ENCODE measurements around the gene RTL5.
"Not testable (repeated sequence)": the region's sequence is repeated elsewhere in the genome, so short reads cannot be mapped to it uniquely, and the experiment has no call there.

RTL5 gene

DNA sequence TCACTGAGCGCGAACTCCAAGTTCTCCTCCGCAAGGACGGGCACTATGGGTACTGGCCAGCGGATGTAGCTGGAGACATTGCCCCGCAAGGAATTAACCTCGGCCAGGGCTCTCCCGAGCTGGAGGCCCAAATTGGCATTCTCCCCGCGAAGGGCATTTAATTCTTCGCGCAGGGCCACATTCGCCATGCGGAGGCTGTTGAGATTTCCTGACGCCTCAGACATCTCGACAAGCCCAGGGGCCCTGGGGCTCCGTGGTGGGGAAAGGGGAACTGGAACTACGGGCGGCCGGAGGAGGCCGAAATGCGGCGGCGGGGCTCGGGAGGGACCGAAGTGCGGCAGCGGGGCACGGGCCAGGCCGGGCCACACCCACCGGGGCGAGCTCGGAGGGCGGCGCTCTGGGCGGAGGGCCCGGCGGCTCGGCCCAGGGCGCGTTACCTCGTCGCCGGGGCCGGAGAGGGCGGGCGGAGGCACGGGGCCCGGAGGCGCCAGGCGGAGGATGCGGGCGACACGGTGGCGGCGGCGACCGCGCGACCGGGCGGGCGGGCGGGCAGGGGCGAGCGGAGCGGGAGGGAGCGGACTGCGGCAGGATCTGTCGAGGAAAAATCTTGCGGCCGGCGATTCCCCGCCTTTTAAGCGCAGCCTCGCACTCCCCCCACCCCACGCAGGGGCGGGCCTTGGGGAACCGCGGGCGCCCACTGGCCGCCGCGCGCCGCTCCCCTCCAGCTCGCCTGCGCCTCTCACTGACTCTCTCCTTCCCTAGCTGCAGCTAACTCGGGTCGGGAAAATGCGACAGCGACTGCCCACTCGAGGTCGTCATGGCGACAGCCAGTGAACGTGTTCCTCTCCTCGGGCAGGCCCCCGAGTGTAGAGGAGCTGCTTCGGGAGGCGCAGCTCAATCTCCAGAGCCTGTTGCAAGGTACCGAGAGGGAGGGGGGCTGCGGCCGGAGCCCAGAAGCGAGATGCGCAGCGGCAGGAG is at the start of gene RTL5:
RTL5 (minus strand) TSS at position 599 of the 978 bp plus-strand sequence.
- DNase-seq = no peak

DNA sequence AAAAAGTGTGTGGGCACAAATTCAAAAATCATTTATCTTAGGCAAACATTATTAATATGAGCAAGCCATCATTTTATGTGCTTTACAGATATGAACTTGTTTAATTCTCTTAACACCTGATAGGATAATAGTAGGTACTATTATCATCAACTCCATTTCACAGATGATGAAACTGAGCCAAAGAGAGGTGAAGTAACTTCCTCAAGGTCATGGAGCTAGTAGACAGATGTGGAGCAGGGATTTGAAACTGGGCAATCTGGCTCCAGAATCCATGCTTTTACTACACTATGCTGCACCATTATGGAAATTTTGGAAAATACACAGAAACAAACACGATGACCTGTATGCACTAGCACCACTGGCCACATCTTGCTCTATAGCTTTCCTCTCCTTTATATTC is 48.8 kb upstream of the RTL5 start:
- no peak for DNase-seq

DNA sequence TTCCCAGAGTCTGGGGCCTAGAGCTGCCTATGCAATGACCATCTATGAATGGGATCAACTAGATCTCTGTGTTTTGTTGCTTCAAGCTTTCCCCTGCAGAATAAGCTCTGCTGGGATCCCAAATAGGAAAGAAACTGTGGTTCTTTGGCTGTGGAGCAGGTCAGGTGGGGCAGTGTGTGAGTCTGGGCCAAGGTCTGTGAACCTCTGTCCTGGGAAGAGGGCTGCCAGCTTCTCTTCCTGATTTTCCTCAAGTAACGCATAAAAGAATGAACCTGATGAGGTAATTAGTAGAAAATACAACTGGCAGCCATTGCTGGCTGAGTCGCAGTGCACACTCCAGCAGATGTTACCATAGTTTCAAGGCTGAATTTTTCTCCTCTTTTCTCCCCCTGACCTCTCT is 45.3 kb upstream of the RTL5 start:
- DNase-seq = no peak

DNA sequence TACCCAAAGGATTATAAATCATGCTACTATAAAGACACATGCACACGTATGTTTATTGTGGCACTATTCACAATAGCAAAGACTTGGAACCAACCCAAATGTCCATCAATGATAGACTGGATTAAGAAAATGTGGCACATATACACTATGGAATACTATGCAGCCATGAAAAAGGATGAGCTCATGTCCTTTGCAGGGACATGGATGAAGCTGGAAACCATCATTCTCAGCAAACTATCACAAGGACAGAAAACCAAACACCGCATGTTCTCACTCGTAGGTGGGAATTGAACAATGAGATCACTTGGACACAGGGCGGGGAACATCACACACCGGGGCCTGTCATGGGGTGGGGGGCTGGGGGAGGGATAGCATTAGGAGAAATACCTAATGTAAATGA is 44.6 kb upstream of the RTL5 start:
- DNase-seq = not testable (repeated sequence)

DNA sequence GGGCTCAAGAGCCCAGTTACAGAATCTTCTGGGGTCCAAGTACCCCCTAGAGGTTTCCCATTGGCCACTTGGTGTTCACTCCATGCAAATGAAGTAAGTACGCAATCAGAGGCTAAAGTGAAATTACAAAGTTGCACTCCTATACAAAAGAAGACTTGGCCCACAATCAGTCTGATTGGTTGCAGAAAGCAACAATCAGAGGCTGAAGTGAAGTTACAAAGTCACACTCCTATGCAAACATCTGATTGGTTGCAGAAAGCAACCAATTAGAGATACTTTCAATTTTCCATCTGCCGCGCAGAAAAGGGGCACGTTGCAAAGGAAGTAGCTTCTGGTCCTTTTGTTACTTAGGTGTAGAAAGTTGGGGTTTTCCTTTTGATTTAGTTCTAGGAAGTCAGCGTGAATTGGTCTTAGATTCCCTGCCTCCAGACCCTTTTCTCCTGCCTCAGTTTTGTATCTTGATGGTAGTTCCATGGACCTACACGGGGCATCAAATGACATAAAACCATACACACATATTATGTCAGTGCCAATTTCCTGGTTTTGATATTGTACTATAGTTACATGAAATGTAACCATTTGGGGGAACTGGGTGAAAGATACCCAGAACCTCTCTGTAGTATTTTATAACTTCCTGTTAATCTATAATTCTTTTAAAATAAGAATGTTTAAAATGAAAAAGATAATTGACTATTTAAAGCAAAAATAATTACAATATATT is 37.5 kb upstream of the RTL5 start:
- peak; percentile 67 for DNase-seq

DNA sequence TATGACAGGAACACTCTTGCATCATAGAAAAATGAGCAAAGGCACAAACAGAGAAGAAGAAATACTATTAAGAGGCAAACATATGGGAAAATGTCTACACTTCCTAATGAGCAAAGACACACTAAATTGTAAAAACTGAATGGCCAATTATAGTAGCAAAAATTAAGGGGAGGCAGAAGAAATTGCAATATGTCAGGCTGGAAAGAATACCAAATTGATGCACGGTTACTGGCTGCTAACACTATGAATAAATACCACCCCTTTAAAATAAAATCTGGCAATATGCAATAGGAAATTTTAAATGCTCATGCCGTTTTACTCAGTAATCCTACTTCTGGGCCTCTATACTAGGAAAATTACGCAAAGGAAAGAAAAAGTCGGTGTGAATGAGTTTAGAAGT is 33.8 kb upstream of the RTL5 start:
- DNase-seq = no peak

DNA sequence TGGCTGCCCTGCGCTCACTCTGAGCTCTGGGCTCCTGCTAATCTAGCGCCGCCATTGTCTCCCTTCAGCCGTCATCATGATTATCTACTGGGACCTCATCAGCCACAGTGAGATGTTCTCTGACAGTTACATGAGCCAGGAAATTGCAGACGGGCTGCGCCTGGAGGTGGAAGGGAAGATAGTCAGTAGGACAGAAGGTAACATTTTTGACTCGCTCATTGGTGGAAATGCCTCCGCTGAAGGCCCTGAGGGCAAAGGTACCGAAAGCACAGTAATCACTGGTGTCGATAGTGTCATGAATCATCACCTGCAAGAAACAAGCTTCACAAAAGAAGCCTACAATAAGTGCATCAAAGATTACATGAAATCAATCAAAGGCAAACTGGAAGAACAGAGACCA is 28.1 kb upstream of the RTL5 start:
- no peak for DNase-seq

DNA sequence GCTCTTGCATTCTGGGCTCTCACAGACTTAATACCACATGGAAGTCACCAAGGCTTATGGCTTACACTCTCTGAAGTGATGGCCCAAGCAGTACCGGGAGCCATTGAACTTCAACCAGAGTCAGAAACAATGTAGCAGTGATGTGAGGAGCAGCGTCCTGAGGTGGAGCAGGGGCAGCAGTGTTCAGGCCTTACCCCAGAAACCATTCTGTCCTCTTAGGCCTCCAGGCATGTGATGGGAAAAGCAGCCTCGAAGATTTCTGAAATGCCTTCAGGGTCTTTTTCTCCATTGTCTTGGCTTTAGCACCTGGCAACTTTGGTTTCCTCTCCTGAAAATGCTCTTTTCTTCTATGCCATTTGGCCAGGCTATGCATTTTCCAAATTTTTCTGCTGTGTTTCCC is 27.1 kb upstream of the RTL5 start:
- no peak for DNase-seq

DNA sequence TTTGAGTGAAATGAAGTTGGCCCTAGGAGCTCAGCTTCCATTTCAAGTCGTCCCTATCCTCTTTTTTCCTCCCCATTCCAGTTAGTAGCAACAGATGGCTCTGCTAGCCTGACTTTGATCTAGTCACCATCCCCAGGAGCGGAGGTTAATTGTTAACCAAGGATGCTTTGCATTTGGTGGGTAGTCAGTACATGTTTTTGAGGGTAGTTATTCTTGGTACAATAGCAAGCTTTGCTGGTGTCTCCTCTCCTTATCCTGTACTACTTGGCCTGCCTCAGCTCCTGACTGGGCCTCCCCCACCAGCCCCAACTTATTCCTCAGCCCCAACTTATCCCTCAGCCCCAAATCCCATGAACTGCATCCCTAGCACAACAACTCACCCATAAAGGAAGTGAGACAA is 14.8 kb upstream of the RTL5 start:
- DNase-seq = no peak

DNA sequence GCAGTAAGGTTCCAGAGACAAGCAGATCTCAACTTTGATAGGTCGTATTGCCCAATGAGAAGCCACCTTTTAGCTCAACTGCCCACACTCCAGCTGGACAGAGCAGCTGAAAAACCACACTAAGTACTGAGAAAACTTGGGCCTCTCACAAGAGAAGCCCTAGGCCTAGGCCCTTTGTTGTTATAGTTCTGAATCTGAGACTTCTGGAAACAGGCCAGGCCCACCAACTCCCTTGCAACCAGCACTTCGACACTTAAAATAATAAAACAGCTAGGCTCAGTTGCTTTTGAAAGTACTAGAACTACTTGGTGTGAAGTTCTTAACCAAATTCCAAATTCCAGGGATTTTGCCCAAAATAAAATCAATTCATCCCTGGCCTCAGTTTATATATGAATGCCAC is 13.5 kb upstream of the RTL5 start:
- DNase-seq = no peak

DNA sequence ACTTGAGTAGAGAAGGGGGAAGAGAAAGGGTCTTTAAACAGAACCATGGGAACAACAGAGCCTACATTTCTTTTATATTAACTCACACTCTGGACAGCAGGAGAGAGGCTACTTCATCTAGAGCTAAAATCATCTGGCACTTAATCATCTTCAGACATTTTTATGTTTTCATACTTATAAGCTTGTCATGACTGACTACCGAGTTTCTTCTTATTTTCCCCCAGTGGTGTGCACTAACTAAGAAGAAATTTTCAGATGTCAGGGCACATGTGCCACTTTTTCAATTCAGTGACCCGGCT is 11.8 kb upstream of the RTL5 start:
- no peak for DNase-seq

DNA sequence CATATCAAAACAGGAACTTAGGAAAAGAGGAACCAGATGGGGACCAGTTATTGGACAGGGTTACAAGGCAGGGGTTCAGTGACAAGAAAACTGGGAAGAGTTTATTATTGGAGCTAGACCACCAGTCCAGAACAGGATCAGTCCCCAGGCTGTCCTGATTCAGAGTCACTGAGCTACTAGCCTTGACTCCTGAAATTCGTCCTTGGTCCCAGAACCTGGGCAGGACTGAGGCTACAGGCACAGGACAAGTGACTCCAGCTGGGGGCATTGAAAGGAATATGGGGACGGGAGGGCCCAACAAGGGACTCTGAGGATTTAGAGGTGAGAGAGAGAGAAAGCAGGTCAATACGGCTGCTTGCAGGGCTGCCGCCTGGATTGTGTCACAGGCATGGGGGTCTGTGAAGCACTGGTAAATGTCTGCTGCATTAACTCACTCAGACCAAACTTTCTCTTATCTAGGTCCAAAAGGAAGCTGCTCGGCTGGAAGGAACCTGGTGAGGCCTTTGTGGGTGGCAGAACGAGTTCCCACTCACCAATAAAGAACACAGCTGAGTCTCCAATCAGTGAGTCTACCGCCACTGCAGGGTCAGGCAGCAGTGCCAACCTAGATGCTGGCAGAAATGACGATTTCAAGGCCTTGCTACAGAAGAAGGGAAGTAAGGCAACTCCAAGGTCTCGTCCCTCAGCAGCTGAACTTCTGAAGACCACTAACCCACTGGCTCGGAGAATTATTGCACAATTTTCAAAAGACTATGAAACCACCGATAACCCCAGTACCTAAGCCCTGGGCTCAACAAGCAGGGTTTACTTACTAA is 11.3 kb upstream of the RTL5 start:
- no peak for DNase-seq

DNA sequence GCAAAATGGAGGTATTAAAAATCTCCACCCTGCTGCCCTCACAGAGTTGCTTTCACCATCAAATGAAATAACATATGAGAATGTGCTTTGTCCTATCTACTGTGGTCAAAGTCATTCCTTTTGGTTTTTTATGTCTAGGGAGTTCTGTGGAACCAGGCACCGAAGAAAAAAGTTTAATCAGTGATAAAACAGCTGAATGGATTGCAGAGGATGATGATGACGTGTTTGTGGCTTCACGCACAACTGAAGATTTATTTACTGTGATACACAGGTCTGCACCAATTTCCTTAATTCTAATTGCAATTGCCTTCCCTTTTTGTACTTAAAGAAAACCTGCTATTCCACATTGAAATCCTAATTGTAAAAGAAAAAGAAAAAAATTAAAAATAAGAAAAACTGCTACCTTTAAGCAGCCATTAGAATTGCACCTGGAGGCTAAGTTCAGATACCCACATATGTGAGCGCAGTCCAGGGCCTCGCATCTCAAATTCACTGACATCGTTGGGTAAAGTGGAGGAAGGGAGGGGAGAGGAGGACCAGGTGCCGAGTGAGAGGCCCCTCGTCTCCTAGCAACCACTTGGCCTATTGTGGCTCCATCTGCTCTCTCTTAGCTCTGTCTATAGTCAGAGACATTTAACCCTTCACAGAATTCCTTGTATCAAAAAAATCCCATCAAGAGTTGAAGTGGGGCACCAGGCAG is 10.5 kb upstream of the RTL5 start:
- DNase-seq = no peak

DNA sequence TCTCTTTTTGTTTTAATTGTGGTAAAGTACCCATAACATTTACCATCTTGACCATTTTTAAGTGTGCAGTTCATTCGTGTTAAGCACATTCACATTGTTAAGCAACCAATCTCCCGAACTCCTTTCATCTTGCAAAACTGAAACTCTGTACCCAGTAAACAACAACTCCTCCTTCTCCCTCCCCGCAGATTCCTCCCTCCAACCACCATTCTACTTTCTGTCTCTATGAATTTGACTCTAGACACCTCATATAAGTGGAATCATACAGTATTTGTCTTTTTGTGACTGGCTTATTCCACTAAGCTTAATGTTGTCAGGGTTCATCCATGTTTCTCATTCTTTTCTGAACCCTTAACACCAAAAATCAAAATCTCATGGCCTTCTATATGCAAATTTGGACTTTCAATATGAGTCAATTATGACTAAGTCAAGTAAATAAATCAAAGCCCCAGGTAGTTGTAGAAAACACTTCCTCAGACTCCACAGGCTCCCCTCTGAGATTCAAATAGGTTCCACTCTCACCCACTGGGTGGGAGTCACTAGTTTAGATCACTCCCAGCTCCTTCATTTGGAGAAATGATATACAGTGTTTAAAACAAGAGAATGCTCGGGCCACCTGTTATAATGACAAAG is 9.8 kb upstream of the RTL5 start:
- no peak for DNase-seq

DNA sequence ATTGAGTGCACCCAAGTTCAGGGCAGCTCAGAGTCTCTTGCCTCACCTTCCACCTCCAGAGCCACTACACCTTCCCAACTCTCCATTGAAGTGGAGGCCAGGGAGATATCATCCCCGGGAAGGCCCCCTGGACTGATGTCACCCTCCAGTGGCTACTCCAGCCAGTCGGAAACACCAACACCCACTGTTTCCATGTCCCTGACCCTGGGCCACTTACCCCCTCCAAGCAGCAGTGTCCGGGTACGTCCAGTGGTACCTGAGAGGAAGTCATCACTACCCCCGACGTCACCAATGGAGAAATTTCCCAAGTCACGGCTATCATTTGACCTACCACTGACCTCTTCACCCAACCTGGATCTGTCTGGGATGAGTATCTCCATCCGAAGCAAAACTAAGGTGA is 7.8 kb upstream of the RTL5 start:
- DNase-seq = no peak

DNA sequence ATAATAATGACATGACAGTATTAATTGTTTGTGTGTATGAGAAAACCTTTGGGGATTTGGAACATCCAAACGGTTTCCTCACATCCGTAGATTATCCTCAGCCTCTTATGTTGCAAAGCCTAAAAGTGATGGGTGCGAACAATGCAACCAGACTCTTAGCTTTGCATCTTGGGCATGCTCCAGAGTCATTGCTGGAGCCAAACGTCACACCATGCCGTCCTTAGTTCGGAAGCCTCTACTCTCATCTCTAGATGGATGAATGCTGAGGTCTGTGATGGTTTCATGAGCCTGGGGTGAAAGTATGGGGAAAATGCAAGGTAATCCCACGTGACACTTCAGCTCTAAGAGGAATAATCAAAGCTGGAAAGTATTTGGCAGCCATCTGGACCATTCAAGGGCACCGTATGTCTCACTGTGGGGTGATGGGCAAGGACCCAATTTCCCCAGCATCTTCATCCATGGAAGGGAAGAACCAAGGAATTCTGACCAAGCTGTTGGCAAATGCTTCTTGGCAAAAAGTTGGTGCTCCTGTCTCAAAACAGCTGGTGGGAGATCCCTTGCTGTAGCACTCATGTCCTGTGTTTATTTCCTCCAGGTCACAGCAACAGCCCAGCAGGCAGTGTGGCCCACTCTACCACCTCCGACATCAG is 6.3 kb upstream of the RTL5 start:
- no peak for DNase-seq

DNA sequence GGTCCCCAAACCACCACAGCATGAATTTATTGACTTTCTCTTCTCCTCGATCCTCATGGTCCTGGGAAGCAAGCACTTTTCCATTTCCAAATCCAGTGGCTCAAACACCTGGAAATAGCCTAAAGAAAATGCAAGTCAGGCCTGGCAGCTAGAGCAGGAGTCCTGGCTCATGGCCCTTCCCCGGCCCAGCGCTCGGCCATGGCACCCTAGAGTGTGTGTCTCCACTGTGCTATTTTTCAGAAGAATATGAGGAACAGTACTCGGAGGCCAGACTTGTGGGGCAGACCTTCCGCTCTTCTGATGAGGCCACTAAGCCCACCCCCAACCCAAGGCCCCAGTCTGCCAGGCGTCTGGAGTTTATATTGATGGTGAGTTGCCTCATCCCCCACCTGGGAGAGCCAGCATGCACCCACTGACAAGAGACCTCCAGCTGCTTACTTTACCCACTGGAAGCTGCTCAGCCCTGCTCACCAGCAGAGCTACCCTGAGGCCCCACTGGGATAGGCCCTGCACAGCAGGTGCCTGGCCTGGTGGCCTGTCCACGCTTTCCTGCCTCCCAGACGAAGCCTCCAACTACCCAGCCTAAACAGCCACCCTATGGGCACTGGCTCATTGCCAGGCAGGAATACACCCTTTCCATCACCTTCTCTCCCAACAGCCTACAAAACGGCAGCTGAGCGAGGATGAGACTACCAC is 2.3 kb upstream of the RTL5 start:
- DNase-seq = no peak

DNA sequence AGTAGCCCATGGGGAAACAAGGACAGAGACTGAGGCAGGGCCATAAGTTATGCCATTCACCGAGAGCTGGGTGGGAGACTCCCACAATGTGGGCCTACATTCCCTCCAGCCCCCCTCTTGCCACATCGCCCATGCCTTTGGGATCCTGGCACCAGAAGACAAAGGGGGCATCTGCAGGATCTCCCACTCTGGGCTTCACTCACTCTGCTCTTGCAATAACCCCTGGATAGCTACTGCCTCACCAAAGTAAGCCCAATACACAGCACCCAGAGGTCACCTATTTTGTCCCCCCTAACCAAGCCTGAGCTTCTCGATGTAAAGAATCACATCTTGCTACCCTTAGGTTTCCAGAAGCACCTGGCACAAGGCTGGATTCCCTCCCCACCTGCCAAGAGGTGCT is 741 bp upstream of the RTL5 start:
- DNase-seq = no peak

DNA sequence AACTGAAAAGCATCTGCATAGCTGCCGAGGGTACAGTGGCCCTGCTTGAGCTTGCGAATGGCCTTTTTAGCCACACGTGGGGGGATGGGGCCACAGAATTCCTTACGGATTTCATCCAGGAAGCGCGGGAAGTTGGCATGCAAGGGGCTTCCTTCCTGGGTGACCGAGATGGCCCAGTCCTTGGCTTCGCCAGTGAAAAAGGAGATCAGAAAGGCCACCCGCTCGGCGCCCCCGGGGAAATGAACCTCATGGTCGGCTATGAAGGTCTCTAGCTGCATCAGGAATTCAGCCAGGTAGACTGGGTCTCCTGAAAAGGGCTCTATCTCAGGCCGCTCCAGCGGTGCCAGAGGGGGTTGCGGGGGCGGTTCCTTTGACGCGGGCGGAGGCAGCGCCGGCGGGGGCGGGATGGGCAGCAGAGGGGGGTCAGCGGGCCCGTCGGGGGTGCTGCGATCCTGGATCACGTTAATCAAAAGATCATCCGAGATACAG is 909 bp downstream of the RTL5 start:
- no peak for DNase-seq

DNA sequence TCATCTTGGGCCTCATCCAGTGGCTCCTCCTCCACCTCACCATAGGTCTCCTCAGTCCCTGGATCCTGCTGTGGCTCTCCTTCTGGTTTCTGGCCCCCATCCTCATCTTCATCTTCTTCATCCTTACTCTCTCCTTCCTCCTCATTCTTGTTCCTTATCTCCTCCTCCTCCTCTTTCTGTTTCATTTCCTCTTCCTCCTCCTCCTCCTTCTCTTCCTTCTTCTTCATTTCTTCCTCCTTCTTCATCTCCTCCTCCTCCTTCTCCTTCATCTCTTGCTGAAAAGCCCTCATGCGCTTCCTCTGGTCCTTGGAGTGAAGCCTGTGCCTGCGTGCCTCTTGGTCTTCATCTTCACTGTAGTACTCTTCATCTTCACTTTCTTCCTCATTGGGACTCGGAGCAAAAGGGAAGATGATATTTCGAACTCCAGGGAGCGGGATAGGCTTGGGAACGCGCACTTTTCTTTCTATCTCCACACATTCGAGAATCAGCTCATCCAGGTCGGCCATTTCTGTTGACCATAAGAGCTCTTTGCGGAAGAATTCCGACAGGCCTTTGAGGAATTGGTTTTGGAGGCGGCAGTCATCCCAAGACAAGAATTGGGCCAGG is 1.5 kb downstream of the RTL5 start:
- no peak for DNase-seq

DNA sequence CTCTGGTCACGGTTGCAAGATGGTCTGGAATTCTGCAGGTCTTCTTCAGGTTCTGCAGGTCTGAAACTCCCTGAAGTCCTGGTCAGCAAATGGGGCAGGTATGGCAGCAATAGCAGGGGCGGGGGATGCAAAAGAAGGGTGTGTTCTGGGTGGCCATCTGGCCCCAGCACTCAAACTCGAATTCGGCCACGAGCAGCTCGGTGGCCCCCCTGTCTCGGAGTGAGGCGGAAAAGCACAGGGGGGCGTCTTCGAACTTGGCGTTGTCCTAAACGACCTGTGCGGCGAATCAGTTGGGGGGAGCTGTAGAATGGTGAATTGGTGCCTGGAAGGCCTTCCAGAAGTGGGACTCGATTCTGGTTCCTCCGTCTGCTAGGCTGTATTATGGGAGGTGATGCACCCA is 2.1 kb downstream of the RTL5 start:
- no peak for DNase-seq

Data from GDM1 (cell line).